CD4-positive, alpha-beta T cell treated with Interleukin-1 beta for 1 hour (primary cell): ENCODE results near the gene RPUSD1.
A peak's percentile ranks its signal among the peaks of the same experiment; 100 is the strongest.
"Not testable (repeated sequence)": the region's sequence is repeated elsewhere in the genome, so short reads cannot be mapped to it uniquely, and the experiment has no call there.

Experiments used
- DNase-seq, 2 donors: peaks; one replicate each; pipeline ENCODE4 v3.0.0-alpha.2; 2020 to 2022

RPUSD1 gene

DNA sequence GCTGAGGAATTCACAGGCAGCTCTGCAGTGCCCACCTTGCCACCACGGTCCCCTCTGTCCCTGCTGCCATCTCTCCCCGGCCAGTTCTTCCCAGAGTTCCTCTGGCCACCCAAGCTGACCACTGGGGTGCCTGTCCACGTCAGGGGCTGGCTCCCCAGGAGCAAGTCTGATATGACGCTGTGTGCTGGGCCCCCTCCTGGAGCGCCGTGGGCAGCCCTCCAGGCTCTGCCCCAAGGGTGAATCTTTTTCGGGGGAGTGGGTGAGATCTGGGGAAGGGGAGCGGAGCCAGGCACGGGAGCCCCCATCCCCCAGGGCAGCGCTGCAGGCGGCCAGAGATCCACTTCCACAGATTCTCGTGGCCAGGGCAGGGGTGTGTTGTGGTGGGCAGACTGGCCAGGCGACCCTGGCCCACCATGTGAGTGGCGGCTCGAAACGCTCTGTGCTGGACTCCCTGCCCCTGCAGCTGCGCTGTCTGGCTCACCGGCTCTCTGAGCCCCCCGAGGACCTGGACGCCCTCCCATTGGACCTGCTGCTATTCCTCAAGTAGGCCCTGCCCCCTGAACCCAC lies 23.9 kb downstream of the RPUSD1 start:
- DNase-seq, result no peak

DNA sequence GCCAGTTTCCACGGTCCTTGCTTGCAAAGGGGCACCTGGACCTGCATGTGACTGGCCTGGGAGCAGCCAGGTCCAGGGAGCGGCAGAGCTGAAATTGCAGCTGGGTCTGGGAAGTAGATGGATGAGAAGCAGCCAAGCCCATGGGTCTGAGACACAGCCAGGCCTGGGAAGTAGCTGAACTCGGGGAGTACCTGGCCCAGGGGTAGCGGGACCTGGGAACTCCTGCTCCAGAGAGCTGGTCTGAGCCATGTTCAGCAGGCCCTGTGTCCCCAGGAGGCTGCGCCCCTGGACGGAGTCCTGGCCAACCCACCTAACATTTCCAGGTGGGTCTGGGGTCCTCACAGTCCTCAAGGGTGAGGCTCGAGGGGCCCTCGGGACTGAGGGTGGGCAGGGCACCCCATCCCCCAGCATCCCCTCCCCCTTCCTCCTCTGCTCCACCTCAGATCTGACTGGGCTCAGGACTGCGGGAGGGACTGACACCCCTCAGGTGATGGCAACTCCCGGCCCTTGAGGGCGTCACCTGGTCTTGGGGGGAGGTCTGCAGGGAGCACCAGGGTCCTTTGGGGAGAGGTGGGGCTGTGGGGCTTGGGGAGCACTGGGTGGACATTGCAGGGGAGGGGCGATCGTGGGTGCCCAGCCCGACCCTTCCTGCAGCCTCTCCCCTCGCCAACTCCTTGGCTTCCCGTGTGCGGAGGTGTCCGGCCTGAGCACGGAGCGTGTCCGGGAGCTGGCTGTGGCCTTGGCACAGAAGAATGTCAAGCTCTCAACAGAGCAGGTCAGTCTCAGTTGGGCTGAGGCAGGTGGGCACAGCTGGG lies 24.6 kb downstream of the RPUSD1 start:
- no peak for DNase-seq

DNA sequence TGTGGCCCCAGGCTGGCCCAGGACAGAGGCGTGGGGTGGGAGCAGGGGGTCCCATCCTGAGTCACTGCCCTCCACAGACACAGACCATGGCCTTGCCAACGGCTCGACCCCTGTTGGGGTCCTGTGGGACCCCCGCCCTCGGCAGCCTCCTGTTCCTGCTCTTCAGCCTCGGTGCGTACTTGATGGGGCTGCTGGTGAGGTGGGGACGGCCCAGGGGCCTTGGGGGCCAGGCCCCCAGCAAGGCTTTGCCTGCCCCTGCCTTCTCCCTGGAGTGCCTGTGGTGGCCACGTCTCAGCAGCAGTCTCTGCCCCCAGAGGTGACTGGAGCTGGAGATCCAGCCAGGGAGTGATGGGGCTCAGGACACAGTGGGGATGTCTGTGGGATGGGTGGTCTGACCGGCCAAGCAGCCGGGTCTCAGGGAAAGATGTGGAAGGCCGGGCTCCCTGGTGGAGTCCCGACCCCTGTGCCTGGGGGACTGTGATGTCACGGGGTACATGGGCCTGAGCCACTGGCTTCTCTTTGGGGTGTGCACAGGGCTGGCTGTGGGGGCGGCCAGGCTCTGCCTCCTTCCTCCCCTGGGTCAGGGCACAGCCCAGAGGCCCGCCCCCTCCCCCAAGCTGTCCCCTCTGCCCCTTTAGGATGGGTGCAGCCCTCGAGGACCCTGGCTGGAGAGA lies 25.4 kb downstream of the RPUSD1 start:
- no peak for DNase-seq

DNA sequence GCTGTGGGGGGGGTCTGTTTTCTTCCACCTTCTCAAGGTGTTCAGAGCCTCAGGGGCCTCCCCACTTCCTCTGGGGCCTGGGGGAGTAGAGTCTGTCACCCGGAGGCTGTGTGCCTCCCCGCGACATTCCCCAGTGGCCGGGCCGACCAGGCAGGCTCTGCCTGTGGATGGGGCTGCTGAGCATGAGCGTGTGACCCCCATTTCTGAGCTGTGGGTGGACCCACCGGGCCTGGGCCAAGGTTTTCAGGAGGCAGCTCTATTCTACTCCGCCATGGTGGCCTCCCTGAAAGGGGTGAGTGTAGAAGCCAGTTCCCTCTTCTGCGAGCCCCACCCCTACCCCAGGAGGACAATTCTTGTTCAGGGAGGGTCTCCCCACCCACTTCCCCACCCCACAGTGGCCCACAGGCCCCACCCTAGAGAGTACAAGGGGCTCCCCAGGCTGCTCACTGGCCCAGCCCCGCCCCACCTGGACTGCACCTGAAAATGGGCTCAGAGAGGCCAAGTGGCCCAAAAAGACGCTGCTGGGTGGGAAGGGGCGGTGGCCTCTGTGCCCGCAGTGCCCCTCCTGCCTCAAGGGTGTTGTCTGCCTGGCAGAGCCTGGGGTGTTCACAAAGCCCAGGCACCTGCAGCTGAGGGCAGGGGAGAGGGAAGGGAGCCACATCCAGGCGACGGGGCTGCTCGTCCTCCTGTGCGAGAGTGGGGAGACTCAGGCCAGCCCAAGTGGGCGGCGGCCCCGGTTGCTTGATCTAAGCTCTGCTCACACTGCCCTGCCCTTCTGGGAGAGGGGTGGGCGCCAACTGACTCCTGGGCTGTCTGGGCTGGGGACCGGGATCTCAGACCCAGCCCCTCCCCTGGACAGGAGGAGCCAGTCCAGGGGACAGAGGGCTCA lies 26.3 kb downstream of the RPUSD1 start:
- DNase-seq, result no peak

DNA sequence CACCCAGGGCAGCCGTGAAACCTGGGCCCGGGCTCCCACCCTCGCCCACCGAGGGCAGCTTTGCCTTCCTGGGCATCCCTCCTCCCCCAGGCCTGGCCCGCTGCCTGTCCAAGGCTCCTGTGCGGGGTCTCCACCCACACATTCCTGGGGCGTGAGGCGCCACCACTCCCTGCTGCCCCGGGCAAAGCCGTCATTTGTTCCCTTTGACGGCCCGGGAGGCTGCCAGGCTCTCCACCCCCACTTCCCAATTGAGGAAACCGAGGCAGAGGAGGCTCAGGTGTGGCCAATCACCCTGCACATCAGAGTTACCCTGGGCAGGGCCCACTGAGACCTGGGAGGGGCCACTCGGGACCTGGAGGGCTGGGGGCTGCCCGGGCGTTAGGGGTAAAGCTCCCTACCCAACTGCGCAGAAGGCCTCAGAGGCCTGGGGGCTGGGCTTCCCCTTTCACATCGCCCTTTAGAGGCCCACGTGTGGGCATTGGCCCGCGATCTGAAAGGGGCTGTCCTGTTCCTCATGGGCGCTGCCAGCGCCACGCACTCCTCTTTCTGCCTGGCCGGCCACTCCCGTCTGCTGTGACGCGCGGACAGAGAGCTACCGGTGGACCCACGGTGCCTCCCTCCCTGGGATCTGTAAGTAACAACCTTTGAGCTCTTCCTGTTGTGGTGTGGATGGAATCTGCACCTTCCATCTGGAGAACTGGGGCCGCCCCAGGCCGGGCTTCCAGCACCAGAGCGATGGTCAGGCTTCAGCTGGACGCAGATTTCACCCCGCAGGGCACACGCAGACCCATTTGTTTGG lies 27.4 kb downstream of the RPUSD1 start, which contains the start of gene MSLN:
MSLN (plus strand) TSS at position 190 of the 799 bp plus-strand sequence. CDS start 1,947 bp downstream, outside the sequence.
- no peak for DNase-seq

DNA sequence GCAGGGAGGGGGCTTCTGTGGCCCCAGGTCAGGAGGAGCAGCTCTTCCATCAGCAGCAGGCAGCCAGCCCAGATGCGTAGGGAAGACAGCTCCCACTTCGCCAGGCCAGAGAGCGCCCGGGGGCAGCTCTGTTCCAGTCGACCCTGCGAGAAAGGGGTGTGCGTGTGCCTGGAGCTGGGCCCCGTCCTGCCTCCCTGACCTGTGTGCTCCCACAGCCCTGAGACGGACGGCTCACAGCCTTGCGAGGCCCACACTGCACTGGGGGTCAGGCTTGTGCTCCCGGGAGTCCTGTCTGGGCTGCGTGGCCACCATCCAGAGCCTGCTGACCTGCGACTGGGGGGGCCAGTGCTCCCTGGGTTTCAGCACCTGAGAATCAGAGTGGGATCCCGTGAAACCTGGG lies 28.1 kb downstream of the RPUSD1 start:
- no peak for DNase-seq

DNA sequence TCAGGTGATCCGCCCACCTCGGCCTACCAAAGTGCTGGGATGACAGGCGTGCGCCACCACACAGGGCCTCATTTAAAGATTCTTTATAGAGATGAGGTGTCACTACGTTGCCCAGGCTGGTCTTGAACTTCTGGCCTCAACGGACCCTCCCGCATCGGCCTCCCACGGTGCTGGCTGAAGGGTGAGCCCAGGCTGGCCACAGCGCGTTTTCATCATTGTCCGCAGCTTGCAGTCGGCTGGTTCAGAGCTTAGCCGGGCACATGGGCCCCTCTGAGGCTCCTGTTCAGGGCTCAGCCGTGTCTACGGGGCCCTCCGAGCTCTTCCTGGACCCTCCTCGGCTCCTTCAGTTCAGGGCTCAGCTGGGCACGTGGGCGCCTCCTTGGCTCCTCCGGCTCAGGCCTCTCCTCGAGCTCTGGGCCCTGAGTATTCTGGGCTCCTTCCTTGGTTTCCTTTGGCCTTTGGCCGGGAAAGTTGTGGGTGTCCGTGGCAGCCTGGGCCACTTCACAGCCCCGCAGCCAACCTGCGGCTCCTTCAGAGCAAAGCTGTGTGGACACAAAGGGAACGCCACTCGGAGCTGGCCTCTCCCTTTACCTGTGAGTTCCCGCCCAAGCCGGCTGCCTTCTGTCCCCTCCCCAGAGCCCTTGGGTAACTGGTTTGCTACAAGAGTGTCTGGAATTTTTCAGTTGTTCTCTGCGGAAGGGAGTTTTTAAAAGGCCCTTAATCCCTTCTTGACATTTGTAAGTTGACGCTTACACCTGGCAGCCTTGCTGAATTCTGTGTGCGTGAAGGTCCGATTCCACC lies 28.9 kb downstream of the RPUSD1 start:
- DNase-seq, result no peak

DNA sequence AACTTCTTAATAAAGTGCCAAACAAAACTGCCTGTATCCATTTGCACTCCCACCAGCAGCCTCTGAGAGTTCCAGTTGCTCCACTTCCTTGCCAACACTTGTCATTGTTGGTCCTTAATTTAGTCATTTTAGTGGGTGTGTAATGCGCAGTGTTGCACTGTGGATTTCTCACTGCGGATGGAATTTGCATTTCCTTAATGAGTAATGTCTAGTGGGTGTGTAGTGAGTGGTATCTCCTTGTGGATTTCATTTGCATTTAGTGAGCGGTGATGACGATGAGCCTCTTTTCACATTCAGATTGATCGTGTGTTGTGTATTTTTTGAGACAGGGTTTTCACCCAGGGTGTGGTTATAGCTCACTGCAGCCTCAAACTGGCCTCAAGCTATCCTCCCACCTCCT lies 31.8 kb downstream of the RPUSD1 start:
- DNase-seq, result no peak

DNA sequence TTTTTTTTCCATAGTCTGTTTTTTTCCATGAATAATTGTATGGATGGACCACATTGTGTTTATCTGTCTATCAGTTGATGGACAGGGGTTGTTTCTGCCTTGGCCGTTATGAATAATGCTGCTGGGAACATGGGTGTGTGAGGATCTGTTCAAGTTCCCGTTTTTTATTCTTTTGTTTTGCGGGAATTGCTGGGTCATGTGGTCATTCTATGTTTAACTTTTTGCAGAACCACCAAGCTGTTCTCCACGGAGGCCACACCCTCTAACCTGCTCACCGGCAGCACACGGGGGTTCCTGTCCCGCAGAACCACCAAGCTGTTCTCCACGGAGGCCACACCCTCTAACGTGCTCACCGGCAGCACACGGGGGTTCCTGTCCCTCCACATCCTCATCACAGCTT lies 33.5 kb downstream of the RPUSD1 start:
- DNase-seq, result peak in 1 of 2 donors; percentile 7

DNA sequence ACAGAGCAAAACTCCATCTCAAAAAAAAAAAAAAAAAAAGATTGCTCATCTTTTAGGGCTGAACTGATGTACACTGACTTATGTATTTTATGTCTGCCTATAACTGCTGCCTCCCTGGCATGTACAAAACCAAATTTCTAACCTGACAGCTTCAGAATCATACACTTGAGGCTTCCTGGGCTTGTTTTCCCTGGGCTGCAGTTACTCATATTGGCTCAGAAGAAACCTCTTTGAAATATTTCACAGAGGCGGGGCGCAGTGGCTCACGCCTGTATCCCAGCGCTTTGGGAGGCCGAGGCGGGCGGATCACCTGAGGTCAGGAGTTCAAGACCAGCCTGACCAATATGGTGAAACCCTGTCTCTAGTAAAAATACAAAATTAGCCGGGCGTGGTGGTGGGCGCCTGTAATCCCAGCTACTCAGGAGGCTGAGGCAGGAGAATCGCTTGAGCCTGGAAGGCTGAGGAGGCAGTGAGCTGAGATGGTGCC lies 34.0 kb downstream of the RPUSD1 start:
- not testable (repeated sequence) for DNase-seq

DNA sequence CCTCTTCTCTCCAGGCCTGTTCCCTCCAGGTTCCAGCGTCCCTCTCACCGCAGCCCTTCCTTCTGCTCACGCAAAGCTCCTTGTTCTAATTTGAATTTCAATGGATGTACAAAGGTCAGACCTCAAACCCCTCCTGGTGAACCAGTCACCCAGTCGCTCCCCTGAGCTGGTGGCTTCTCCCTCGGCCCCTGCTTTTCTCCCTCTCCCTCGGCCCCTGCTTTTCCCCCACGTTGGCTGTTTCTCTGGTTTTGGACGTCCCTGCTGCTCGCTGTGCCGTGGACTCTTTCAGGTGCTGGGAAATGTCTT lies 36.2 kb downstream of the RPUSD1 start:
- no peak for DNase-seq

DNA sequence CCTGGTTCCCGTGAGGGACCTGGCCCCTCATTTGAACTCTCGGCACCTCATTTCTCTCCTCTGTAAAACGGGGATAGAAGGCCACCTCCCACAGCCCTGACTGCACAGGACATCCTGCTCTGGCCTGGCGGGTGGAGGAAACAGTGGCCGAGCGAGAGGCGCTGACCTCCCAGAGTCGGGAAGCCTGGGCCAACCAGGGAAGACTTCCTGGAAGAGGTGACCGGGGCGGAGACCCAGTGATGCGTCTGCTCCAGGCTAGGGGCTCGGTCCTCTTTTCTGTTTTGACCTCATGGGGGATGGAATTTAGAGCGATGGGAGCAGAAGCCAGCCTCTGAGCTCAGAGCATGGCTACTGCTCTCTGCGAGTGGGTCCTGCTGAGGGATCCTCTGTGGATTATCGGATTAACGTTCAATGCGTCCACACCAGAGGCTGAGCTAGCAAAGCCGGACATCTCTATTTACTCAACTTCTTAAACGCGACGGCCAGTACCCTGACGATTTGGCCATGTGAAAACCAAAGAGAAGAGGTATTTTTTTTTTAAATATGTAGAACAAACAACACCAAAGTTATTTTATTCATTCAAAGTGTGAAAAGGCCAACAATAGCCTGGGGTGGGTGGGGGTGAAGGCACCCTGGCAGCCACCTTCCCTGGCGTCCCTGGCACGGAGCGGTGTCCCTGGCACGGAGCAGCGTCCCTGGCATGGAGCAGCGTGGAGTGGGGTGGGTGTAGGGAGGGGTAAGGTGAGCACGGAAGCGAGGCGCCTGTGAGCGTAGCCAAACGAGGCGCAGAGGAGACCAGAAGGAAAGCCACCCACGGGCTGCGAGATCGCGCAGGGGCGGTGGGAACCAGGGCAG lies 36.8 kb downstream of the RPUSD1 start:
- no peak for DNase-seq

DNA sequence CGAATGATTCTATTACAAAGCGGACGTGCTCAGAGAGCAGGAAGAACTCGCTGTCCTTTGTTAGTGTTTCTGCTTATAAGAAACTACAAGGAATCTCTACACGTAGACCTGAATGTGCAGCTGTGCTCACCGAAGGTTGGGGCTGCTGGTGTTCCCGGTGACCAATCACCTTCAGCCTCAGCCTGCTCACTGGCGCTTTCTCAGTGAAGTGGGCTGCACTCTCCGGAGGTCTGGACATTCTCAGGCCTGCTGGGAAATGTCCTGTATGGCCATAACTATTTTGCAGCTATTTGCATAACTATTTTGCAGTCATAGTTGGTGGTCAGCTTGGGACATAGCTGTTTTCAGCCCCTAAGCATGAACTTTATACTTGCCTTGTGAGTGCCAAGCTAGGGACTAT lies 37.7 kb downstream of the RPUSD1 start:
- no peak for DNase-seq

DNA sequence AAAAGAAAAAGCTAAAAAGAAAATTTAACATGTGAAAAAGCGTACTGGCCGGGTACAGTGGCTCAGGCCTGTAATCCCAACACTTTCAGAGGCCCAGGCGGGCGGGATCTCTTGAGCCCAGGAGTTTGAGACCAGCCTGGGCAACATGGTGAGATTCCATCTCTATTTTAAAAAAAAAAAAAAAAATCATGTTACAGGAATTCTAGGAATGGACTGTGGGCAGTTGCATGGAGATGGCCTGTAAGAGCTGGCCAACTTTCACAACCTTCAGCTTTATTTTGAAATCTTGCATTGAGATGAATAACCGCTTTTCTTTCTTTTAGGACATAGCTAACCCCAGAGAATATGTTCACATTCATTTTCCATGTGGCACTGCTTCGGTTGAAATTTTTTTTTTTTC lies 39.2 kb downstream of the RPUSD1 start:
- no peak for DNase-seq

DNA sequence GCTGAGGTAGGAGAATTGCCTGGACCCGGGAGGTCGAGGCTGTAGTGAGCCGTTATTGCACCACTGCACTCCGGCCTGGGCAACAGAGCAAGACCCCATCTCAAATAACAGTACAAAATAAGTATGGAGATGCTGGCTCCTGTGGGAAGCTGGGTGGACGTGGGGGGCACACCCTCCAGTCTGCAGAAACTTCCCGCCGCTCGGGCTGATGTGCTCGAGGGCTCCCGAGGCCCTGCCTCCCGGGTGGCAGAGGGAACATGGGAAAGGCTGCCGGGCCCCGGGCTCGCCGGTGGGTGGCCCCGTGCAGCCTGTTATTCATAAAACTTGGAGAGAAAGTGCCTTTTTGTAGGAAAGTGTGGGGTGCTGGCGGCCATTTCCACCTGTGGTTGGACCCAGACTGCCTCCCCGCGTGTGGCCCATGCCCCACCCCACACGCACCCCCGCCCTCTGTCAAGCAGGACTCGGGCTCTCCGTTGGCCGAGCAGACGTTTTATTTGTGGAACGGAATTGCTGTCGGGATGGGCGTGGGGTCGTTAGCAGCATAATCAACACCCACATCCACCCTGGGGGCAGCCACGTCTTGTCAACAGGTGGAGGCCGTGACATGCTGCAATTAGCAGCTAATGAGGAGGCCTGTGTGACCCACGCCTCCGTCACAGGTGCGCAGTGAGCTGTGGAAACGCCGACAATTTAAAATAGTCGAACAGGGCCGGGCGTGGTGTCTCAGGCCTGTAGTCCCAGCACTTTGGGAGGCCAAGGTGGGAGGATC lies 40.0 kb downstream of the RPUSD1 start:
- no peak for DNase-seq

DNA sequence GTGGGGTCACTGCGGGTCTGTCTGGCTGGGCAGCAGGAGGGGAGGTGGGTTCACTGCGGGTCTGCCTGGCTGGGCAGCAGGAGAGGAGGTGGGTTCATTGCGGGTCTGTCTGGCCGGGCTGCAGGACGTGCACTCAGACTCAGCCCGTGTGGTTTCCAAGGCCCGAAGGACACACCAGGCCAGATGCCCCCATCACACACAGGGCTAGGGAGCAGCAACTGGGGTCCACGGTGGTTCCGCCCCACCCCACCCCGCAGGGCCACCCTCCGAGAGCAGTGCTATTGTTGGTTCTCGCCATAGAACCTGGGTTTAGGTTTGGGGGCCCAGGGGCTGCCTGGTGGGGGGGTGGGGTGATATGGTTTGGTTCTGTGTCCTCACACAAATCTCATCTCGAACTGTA lies 41.5 kb downstream of the RPUSD1 start:
- no peak for DNase-seq

DNA sequence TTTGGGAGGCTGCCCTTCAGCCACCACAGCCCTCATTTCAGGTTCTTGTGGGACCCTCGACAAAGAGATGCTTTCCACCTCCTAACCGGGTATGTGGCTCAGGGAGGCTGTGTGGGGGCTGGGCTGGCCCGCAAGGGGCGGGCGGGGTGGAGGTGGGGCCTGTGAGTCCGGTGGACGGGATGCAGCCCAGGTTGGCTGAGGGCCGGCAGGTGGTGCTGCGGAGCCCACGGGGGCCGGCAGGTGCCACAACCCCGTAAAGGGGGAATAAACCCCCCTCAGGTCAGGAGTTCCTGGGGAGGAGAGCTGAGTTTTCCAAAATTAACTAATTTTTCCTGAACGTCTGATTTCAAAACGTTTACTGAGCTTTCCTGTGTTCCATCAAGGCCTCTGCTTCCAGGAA lies 42.4 kb downstream of the RPUSD1 start:
- no peak for DNase-seq

DNA sequence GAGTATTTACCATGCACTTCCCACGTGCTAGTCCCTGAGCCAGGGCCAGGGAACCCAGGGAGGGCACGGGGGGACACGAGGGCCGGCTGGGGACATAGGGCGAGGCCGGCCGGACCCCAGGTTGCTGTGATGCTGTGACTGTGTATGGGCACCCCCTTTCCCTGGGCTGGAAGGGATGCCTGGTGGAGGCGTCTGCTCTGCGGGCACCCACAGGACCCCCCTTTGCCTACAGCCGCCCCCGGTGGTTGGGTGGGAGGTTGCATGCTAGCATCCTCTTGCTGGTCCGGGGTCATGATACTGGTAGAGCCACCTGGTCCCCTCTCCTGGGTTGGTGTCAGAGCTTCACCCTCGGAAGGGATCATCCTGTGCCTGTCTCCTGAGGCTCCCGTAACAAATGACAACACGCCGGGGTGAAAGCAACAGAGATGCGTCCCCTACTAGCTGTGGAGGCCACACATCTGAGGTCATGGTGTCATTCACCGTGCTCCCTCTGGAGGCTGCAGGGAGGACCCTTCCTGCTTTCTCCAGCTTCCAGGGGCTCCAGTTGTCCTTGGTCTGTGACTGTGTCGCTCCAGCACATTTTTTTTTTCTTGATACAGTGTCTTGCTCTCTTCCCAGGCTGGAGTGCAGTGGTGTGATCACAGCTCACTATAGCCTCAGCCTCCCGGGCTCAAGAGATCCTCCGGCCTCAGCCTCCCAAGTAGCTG lies 44.2 kb downstream of the RPUSD1 start:
- no peak for DNase-seq

DNA sequence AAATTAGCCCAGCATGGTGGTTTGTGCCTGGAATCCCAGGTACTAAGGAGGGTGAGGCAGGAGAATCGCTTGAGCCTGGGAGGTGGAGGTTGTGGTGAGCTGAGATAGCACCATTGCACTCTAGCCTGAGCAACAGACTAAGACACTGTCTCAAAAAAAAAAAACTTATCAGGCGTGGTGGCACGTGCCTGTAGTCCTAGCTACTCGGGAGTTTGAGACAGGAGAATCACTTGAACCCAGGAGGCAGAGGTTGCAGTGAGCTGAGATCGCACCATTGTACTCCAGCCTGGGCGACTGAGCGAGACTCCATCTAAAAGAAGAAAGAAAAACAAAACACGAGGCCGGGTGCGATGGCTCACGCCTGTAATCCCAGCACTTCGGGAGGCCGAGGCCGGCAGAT lies 45.3 kb downstream of the RPUSD1 start:
- not testable (repeated sequence) for DNase-seq
